Activated T-helper 17 cell treated with anti-CD3 and anti-CD28 coated beads, Interleukin-2, amount 50 U/mL, for 72 hours (primary cell): ENCODE data around the gene HLCS. TPM values are rescaled to one million over a fixed set of nuclear protein-coding genes. Genes with fewer than 3 reads are reported as not detected.
A peak's percentile ranks its signal among the peaks of the same experiment; 100 is the strongest.

Experiments
- ATAC-seq: fragments of 150-1000 bp; cut with Tn5 transposase; replicated peaks from 2 replicates; pipeline ENCODE4 v1.10.0; 2021; ENCODE audit warnings: mild to moderate bottlenecking, moderate library complexity
- H3K27ac Mint-ChIP-seq: one replicate; pipeline ENCODE4 v1.8.0; 2022; ENCODE audit warnings: mixed read lengths
- H3K27me3 Mint-ChIP-seq: one replicate; pipeline ENCODE4 v1.8.0; 2022; ENCODE audit warnings: mixed read lengths
- H3K36me3 Mint-ChIP-seq: one replicate; pipeline ENCODE4 v1.8.0; 2022; ENCODE audit warnings: low read depth, mild to moderate bottlenecking, mixed read lengths
- H3K4me1 Mint-ChIP-seq: one replicate; pipeline ENCODE4 v1.8.0; 2022; ENCODE audit warnings: mixed read lengths
- H3K4me3 Mint-ChIP-seq: one replicate; pipeline ENCODE4 v1.8.0; 2022; ENCODE audit warnings: mild to moderate bottlenecking, mixed read lengths
- H3K9me3 Mint-ChIP-seq: one replicate; pipeline ENCODE4 v1.8.0; 2022; ENCODE audit warnings: mixed read lengths
- total RNA-seq, 2 donors: library from RNA; stranded (reverse); gene quantifications; one replicate each; pipeline ENCODE4 v1.2.3, GENCODE V29; 2022

Gene HLCS
- total RNA-seq, 2 donors from 2014 or later: 14.5 to 17.8 TPM

- Mint-ChIP-seq H3K36me3 (peaks cover 8% of the 10 kb centered on the region), H3K27ac (no peak overlapping the region), H3K27me3 (peaks cover 58% of the 10 kb centered on the region), H3K4me1 (peaks cover 21% of the 10 kb centered on the region), H3K4me3 (peak overlapping the region; percentile 68), H3K9me3 (no peaks in the 10 kb centered on the region)
- ATAC-seq: no peak
Measured at GRCh38 chr21:36701756-36702621, 264.5 kb downstream of the HLCS start.

DNA sequence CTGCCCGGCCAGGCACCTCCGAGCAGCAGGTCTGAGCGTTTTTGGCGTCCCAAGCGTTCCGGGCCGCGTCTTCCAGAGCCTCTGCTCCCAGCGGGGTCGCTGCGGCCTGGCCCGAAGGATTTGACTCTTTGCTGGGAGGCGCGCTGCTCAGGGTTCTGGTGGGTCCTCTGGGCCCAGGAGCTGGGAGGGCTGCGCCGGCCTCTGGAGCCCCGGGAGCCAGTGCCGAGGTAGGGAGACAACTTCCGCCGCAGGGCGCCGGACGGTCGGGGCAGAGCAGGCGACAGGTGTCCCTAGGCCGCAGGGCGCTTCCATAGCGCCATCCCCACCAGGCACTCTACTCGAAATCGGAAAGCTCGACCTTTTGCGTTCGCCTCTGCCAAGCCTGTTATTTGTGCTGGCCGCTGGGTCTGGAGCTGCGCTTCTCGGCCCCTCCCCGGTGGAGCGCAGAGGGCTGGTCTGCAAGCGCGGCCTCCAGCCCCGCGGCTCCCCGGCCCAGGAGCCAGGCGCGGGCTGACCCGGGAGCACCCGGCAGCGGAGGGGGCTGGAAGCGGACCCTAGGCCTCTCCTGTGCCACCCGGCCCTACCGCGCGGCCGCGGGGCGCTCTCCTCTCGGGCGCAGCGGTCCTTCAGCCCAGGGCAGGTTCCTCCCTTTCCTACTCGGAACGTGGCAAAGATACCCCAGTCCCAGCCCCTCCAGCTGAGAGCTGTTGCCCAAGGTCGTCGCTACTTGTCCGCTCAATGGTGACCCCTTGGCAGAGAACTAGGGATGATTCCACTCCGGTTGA lies 265.3 kb downstream of the HLCS start:
- no peak overlapping the region for H3K27ac Mint-ChIP-seq
- H3K4me1 Mint-ChIP-seq: peaks cover 16% of the 10 kb centered on the region
- H3K27me3 Mint-ChIP-seq: peaks cover 58% of the 10 kb centered on the region
- ATAC-seq: peak; percentile 15
- H3K9me3 Mint-ChIP-seq: no peaks in the 10 kb centered on the region
- peak overlapping the region; percentile 68 for H3K4me3 Mint-ChIP-seq
- peaks cover 8% of the 10 kb centered on the region for H3K36me3 Mint-ChIP-seq

Other genes starting within 250 kb of the HLCS start
- gene RIPPLY3, start 40.0 kb upstream of the HLCS start, total RNA-seq: under 1 TPM; 0.17 to 0.48 TPM
- gene PIGP, start 106.4 kb upstream of the HLCS start, total RNA-seq: 10 to 100 TPM; 16.5 to 16.6 TPM
- gene TTC3, start 106.6 kb upstream of the HLCS start, total RNA-seq: 100 to 1,000 TPM in 1 of 2 donors, 10 to 100 TPM in 1; 69.2 to 105 TPM